Posterior cingulate gyrus (tissue), 11 donors: ENCODE data around the gene RRP1B.

Experiments
- DNase-seq, 10 donors: peaks; one replicate each; pipeline versions ENCODE4 v3.0.0 to v3.0.0-alpha.2; 2020 to 2021; ENCODE audit warnings: mixed read lengths in 3 of 10
- intact Hi-C: fragments of 100-400 bp; cut with DNase I; formaldehyde crosslinking; loops from one replicate; pipeline ENCODE4 v1.15.1; 2023

Gene RRP1B

GRCh38 chr21:43718872-43719747 is 59.8 kb downstream of the RRP1B start, which contains the start of gene PDXK:
PDXK (plus strand) TSS chr21:43719129; CDS start chr21:43719295, 166 bp downstream.
- peak; percentile 75 to 98 (median 88) for DNase-seq
- intact Hi-C loops = no loop called here

DNA sequence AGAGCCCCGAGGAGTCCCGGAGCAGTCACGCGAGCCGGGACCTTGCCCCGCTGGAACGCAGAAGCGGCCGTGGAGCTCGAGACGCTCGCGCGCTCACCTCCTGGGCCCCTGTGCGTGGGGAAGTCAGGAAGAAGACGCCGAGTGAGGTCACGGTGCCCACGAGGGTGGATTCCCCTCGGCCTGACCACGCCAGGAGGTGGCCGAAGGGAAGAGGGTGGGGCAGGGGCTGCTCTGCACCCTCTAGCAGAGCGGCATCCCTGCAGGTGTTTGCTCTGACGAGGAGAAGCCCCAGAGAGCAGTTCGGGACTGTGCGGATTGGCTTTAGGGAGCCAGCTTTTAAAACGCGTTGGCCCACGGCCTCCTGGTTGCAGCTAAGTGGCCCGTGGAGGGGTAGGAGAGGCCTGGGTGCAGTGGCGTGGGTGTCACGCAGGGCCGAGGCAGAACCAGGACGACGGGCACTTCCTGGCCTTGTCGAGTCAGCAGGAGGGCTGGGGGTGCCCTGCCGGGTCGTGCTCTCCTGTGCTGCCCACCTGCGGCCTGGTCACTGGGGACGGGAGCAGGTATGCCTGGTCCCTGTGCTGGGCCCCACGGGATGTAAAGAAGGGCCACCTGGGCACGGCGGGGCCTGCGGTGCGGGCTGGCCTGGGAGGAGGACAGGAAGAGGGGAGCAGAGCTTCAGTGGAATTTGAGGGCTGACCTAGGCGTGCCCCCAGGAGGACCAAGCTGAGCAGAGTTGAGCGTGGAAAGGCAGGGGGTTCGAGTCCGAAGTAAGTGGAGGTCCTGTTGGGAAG is 60.6 kb downstream of the RRP1B start:
- intact Hi-C loops = loop anchor here (10.0 kb wide), 1 partner anchor 55 kb away; no protein-coding TSS in a partner anchor
- no peak for DNase-seq

DNA sequence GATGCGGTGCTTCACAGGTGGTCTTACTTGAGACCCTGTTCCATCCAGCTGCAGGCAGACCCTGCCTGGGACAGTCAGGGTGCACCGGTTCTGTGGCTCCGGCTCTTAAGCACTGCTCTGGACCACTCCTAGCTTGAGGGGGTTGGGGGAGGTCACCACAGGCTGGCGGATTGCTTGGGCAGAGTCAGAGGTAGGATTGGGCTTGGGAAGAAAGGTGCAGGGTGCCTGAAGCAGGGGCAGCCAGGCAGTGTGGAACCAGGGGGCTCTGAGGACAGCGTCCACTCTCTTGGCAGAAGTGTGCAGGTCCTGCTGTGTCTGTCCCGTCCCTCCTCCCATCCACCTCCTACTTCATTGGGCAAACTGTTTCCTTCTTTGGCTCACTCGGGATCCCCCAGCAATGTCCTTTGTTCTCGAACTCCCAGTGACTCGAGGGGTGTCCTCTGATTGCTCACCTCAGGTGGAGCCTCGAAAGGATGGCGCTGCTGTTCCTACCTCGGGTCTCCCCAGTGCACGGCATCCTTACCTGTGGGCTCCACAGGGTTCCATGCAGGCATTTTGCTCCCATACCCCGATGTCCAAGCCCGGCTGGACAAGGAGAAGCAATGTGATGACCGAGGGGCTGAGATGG is 61.3 kb downstream of the RRP1B start:
- intact Hi-C loops = loop anchor here (10.0 kb wide), 1 partner anchor 56 kb away; no protein-coding TSS in a partner anchor
- no peak for DNase-seq

GRCh38 chr21:43721206-43721605 is 61.8 kb downstream of the RRP1B start:
- intact Hi-C loops = loop anchor here (10.0 kb wide), 1 partner anchor 56 kb away; no protein-coding TSS in a partner anchor
- DNase-seq = no peak

DNA sequence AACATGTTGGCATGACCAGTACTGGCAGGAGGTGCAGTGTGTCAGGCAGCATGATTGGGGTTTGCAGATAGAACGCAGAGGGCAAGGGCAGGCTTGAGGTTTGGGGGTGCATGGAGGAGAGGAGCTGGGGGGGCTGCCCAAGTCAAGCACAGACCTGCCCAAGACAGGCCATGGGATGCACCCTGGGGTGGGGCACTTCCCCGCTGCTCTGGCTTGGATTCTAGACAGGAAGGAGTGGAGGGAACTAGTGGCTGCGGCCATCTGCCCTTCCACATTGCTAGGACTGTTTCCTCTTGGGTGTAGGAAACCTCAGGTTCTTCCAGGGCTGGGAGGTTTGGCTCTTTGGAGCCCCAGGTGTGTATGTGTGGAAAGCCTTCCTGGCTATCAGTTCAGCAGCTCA is 62.6 kb downstream of the RRP1B start:
- intact Hi-C loops = loop anchor here (10.0 kb wide), 1 partner anchor 57 kb away; no protein-coding TSS in a partner anchor
- no peak for DNase-seq

GRCh38 chr21:43723648-43724047 is 64.3 kb downstream of the RRP1B start:
- intact Hi-C loops = loop anchor here (10.0 kb wide), 1 partner anchor 59 kb away; no protein-coding TSS in a partner anchor
- no peak for DNase-seq

- intact Hi-C loops = loop anchor here (5.0 to 10.0 kb wide), 2 partner anchors 50 to 62 kb away; partner anchors contain the start of gene CSTB
- DNase-seq = peak in 2 of 10 donors; percentile 18 to 41
Measured at GRCh38 chr21:43726686-43727518, 67.5 kb downstream of the RRP1B start.

DNA sequence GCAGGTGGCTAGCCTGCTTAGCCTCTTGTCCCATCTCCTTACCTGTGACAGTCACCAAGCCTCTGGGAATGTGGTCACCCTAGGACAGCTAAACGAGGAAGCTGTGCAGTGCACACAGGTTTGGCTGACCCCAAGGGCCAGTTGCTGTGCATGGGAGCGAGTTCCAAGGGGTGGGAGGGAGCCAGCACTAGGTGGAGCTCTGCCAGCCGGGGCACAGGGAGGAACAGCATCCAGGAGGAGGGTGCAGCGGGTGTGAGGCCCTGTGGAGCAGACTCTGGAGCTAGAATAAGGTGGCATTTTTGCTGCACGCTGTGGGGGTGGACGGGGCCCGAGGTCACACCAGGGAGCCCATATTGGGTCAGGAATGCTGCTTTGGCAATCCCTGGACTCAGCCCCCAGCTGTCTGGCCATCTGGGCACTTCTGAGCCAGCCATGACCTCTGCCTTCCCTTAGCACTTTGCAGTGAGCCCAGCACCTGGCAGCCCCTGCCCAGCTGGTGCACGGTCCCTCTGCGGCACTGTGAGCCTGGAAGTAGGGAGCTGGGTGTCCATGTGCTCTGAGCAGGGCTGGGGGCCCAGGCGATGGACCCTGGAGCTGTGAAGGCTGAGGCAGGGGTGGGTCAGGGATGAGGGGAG is 68.3 kb downstream of the RRP1B start:
- intact Hi-C loops = loop anchor here (5.0 to 10.0 kb wide), 2 partner anchors 50 to 63 kb away; partner anchors contain the start of gene CSTB
- peak in 3 of 10 donors; percentile 9 to 79 (median 14) for DNase-seq

GRCh38 chr21:43728154-43728466 is 68.8 kb downstream of the RRP1B start:
- no peak for DNase-seq
- intact Hi-C loops = loop anchor here (5.0 to 10.0 kb wide), 2 partner anchors 49 to 63 kb away; partner anchors contain the start of gene CSTB

- peak; percentile 85 to 99 (median 93) for DNase-seq
- intact Hi-C loops = loop anchor here (5.0 to 10.0 kb wide), 2 partner anchors 49 to 64 kb away; partner anchors contain the start of gene CSTB
Measured at GRCh38 chr21:43728467-43729390, 69.4 kb downstream of the RRP1B start.

DNA sequence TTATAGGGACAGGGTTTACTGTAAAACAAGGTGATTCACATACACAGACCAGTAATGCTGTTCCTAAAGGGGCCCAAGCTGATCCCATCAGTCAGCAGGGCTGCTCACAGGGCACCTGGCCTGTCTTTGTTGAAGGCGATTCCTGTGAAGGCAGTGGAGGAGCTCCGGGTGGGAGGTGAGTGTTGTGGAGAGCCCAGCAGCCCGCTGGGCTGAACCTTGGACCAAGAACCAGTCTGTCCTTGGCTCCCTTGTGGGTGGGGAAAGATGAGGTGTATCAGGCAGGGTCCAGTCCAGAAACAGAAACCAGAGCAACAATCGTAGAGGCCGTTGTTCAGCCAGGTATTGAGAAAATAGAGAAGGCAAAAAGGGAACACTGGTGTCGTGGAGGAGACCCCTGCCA is 72.1 kb downstream of the RRP1B start:
- intact Hi-C loops = no loop called here
- no peak for DNase-seq

DNA sequence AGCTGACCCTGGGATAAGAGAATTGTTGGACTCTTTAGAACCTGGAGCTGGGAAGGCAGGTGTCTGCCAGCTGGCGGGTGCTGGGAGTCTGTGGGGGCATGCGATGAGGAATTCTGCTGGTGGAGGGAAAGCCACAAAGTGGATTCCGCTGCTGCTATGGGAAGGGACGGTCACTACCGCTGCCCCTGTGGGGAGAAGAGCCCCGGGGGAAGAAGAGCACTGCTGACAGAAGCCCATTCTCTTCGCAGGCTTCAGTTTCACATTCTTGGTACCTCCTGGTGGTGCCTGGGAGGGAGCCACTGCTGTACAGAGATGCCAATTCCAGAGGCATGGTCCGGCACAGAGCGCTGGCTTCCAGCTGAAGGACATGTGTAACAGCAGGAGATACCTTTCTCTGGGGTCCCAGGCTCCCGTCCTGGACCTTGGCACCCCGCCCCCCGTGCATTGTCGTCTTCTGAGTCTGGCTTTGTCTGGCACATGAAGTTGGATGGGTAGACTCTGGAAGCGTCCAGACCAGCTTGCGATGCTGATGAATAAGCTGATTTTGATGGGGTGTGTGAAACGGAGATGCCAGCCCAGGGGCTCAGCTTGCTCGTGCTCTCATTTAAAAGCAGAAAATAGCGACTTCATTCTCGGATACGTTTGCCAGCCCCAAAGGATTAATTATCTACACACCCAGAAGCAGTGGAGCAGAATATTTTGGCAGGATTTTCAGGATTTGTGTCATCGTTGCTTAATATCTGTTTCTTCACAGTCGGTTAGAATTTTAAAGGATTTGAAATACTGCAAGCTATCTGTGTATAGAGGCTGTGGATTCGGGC is 72.7 kb downstream of the RRP1B start:
- intact Hi-C loops = no loop called here
- DNase-seq = peak in 4 of 10 donors; percentile 36 to 77 (median 42)

DNA sequence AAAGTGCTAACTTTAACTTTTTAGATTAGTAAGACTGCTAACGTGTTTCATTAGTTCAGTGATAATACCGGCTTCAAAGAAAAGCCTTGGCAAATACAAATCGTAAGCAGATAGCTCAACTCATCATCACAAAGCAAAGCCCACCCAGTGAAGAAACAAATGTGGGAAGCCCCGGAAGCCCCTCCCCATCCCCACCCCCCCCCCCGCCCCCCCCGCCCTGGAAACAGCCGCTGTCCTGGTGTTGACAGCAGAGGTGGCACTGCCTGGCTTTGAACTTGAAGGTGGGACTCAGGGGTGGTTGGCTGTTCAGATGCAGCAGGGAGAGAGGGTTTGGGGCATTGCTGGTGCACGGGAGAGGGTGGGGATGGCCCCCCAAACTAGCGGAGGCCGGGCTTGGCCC is 73.7 kb downstream of the RRP1B start:
- no peak for DNase-seq
- intact Hi-C loops = no loop called here

GRCh38 chr21:43733529-43734071 is 74.2 kb downstream of the RRP1B start:
- peak in 1 of 10 donors; percentile 84 for DNase-seq
- intact Hi-C loops = no loop called here

- DNase-seq = no peak
- intact Hi-C loops = no loop called here
Measured at GRCh38 chr21:43734131-43734927, 75.0 kb downstream of the RRP1B start.

DNA sequence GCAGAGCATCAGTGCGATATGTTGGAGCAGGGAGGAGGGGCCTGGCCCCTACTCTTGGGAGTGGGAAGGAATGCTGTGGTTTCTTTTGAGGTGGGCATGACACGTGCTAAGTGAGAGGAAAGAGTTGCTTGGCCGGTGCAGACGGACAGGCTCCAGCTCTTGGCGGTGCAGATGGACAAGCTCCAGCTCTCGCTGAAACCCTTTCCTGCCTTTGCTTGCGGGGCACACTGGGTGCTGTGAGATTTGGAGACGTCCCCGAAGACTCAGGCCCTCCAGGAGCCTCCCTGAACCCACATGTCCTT is 75.5 kb downstream of the RRP1B start:
- intact Hi-C loops = no loop called here
- DNase-seq = peak in 2 of 10 donors; percentile 79 to 81
